Forelimb muscle (tissue), 1 donor: Measurements from ENCODE around the gene IFITM2. TPM values are rescaled to one million over a fixed set of nuclear protein-coding genes. Genes with fewer than 3 reads are reported as not detected.

ENCODE experiments used
- DNase-seq: peaks from one replicate; pipeline ENCODE4 v3.0.0-alpha.2; 2013; ENCODE audit warnings: low read depth
- polyA plus RNA-seq: library from polyadenylated mRNA; unstranded; fragments of 120-200 nt; gene quantifications from one replicate; pipeline ENCODE4 v1.2.1, GENCODE V29; 2013; ENCODE audit not compliant: insufficient read length

IFITM2 gene
- polyA plus RNA-seq, 1 donor: 47.5 TPM

- DNase-seq: no peak
These were observed 14.3 kb upstream of the IFITM2 start for GRCh38 chr11:293271-293851.

- no peak for DNase-seq
These were observed 13.6 kb upstream of the IFITM2 start for GRCh38 chr11:293852-294661.

GRCh38 chr11:294780-295179, 12.8 kb upstream of the IFITM2 start:
- DNase-seq: no peak

GRCh38 chr11:295351-296170, 12.1 kb upstream of the IFITM2 start:
- no peak for DNase-seq

- no peak for DNase-seq
These were observed 11.2 kb upstream of the IFITM2 start for GRCh38 chr11:296171-297050.

- no peak for DNase-seq
These were observed 10.5 kb upstream of the IFITM2 start for GRCh38 chr11:297051-297585.

- DNase-seq: no peak
These were observed 9.8 kb upstream of the IFITM2 start for GRCh38 chr11:297586-298405.

GRCh38 chr11:298406-299065, 9.1 kb upstream of the IFITM2 start:
- DNase-seq: no peak

- DNase-seq: no peak
These were observed 8.3 kb upstream of the IFITM2 start, which contains the start of gene IFITM5 for GRCh38 chr11:299081-299891. TSS of gene IFITM5 (minus strand) at chr11:299526. CDS start at chr11:299490, 36 bp downstream.

- no peak for DNase-seq
These were observed 7.5 kb upstream of the IFITM2 start for GRCh38 chr11:299951-300735.

- DNase-seq: no peak
These were observed 4.3 kb upstream of the IFITM2 start for GRCh38 chr11:303363-303762.

- no peak for DNase-seq
These were observed 3.5 kb upstream of the IFITM2 start for GRCh38 chr11:304061-304506.

- DNase-seq: peak; percentile 76
These were observed 2.4 kb upstream of the IFITM2 start for GRCh38 chr11:304915-305843.

- no peak for DNase-seq
These were observed 1.8 kb upstream of the IFITM2 start for GRCh38 chr11:305844-306211.

GRCh38 chr11:306645-307371, 808 bp upstream of the IFITM2 start:
- DNase-seq: no peak
